Brain microvascular endothelial cell (primary cell): Measurements from ENCODE around the gene PRRC2C.

ENCODE experiments used
- DNase-seq: peaks from one replicate; pipeline ENCODE4 v3.0.0-alpha.2; 2020
- H3K27ac ChIP-seq: fragments of 250-450 bp; sonication (Bioruptor Pico); 2 replicates; pipeline ENCODE4 v1.5.1; 2020; ENCODE audit warnings: mild to moderate bottlenecking, moderate library complexity
- H3K27me3 ChIP-seq: fragments of 250-450 bp; sonication (Bioruptor Pico); replicated peaks from 2 replicates; pipeline ENCODE4 v1.5.1; 2020; ENCODE audit warnings: mild to moderate bottlenecking
- H3K36me3 ChIP-seq: fragments of 250-450 bp; sonication (Bioruptor Pico); replicated peaks from 2 replicates; pipeline ENCODE4 v1.5.1; 2020; ENCODE audit warnings: mild to moderate bottlenecking
- H3K4me3 ChIP-seq: 2 replicates; pipeline ENCODE4 v1.5.1; 2011; ENCODE audit warnings: low read depth, mild to moderate bottlenecking, control low read depth, low read length, moderate library complexity
- CTCF ChIP-seq: IDR thresholded peaks from 2 replicates; pipeline ENCODE4 v1.5.1; 2011; ENCODE audit warnings: low read depth, mild to moderate bottlenecking, moderate library complexity, low read length, control low read depth, inconsistent platforms; ENCODE audit errors: missing control alignments
- in situ Hi-C: cut with HindIII; loops from 2 replicates; pipeline ENCODE4 v1.10.0; 2017; ENCODE audit warnings: low sequenced_read_pairs, low pct_ligation_motif_present

The PRRC2C gene

DNA sequence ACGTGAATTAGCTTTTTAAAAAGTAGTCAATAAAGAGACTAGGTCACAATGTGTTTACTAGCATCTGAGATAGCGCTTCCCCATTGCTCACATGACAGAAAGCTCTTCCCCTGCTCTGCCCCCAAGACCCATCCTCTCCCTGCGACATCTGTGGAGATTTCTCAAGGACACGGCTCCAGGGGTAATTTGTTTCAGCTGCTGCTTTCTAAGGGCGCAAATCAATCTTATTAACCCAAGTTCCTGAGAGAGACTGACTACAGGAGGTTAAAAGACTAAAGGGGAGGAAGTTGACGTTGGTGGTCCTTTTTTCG lies 136.8 kb downstream of the PRRC2C start, which contains the start of gene MYOCOS:
TSS of gene MYOCOS (plus strand) at position 92 of the 311 bp plus-strand sequence. CDS start 1,641 bp downstream, outside the sequence.
- H3K27ac ChIP-seq = no peak within 1 kb of the TSS
- H3K36me3 ChIP-seq = no peaks in the 10 kb centered on the region
- DNase-seq = no peak
- in situ Hi-C loops = no loop called here
- H3K4me3 ChIP-seq = no peak within 1 kb of the TSS
- H3K27me3 ChIP-seq = no peaks in the 10 kb centered on the region
- TF ChIP-seq CTCF = no peak

DNA sequence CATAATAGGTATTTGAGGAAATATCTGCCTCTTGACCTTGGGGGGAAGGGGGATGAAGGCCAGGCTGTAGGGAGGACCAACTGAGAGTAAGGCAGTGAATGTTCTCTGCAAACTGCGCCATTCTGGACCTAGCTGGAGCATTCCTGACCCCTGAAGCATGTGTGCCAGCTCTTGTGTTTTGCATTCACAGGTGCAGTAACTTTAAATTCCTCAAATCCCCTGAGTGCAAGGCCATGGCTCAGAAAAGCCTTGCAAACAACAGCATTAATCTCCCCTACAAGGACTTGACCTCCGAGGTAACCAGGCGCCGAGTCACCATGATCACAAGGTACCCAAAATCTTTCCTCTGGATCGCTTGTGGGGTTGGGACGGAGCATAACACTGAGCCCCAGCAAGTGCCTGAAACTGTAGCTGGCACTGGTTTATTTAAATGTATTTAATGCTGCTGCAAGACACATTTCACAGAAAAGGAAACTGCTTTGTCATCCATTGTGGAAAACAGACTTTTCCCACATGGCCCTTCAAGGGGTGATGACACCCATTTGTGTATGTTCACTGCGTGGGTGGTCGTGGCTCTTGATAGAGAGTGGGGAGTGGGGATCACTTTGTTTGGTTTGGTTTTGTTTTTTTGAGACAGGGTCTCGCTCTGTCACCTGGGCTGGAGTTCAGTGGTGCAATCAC lies 138.5 kb downstream of the PRRC2C start:
- no peaks in the 10 kb centered on the region for H3K36me3 ChIP-seq
- in situ Hi-C loops = no loop called here
- TF ChIP-seq CTCF = no peak

GRCh38 chr1:171625225-171625624 lies 139.9 kb downstream of the PRRC2C start:
- no peak for TF ChIP-seq CTCF
- Histone ChIP-seq H3K27me3 (no peaks in the 10 kb centered on the region), H3K4me3 (no peak overlapping the region), H3K27ac (no peak overlapping the region), H3K36me3 (no peaks in the 10 kb centered on the region)
- no peak for DNase-seq
- in situ Hi-C loops = no loop called here

More for the DNA sequence above, 138.5 kb downstream of the PRRC2C start:
- Histone ChIP-seq H3K4me3 (no peak overlapping the region), H3K27me3 (no peaks in the 10 kb centered on the region), H3K27ac (no peak overlapping the region)
- no peak for DNase-seq

- Histone ChIP-seq H3K36me3 (no peaks in the 10 kb centered on the region), H3K27ac (no peak overlapping the region), H3K27me3 (no peaks in the 10 kb centered on the region), H3K4me3 (no peak overlapping the region)
- DNase-seq = no peak
- no peak for TF ChIP-seq CTCF
- in situ Hi-C loops = no loop called here
Observed at GRCh38 chr1:171627020-171627419, 141.7 kb downstream of the PRRC2C start.

- no peaks in the 10 kb centered on the region for H3K27me3 ChIP-seq
- DNase-seq = no peak
- H3K27ac ChIP-seq = no peak overlapping the region
- no peak for TF ChIP-seq CTCF
- H3K4me3 ChIP-seq = no peak overlapping the region
- H3K36me3 ChIP-seq = no peaks in the 10 kb centered on the region
- in situ Hi-C loops = no loop called here
Observed at GRCh38 chr1:171628225-171628624, 142.9 kb downstream of the PRRC2C start.

- H3K36me3 ChIP-seq = no peaks in the 10 kb centered on the region
- H3K27me3 ChIP-seq = no peaks in the 10 kb centered on the region
- in situ Hi-C loops = no loop called here
- TF ChIP-seq CTCF = no peak
- DNase-seq = no peak
- H3K4me3 ChIP-seq = no peak overlapping the region
- no peak overlapping the region for H3K27ac ChIP-seq
Observed at GRCh38 chr1:171635661-171636060, 150.3 kb downstream of the PRRC2C start.
